NB4 (cell line): ENCODE results near the gene APCDD1L.

ENCODE experiments used
- DNase-seq: peaks from one replicate; pipeline ENCODE4 v3.0.0; 2010; ENCODE audit warnings: low read depth
- H3K4me3 ChIP-seq: one replicate; pipeline ENCODE4 v1.5.1; 2011; ENCODE audit warnings: mild to moderate bottlenecking, low read depth, low read length, moderate library complexity
- MYC ChIP-seq: IDR thresholded peaks from 2 replicates; pipeline ENCODE4 v1.6.1; 2011; ENCODE audit warnings: low read depth, low read length
- POLR2A ChIP-seq: IDR thresholded peaks from 2 replicates; pipeline ENCODE4 v1.6.1; 2011; ENCODE audit warnings: mild to moderate bottlenecking; ENCODE audit not compliant: insufficient read length; ENCODE audit errors: extremely low read depth
- TF ChIP-seq, protein P1 (sequence below): IDR thresholded peaks from 2 replicates; pipeline ENCODE4 v1.6.1; 2011; ENCODE audit warnings: low read depth, low read length
- TF ChIP-seq, protein P2 (sequence below): IDR thresholded peaks from one replicate; pipeline ENCODE4 v1.5.1; 2012; ENCODE audit warnings: low read depth, low read length

The APCDD1L gene

DNA sequence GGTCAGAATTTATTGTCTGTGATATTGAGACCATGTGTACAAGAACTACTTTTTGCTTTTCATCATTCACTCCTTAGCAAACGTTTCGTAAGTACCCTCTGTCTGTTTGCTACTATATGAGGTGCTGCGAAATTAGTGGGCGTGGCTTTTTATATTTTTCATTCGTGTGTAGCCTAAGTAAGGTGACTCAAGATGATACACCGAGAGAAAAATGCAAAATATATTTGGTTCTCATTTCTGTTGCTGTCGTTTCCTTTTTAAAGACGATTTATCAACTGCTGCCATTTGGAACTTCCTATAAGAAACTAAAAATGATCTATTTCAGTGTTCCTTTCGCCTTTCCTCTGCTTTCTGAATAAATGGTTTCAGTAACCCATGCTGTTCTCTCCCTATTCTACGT lies 64.9 kb downstream of the APCDD1L start:
- H3K4me3 ChIP-seq = no peak overlapping the region
- DNase-seq = no peak
- TF ChIP-seq, protein P1, sequence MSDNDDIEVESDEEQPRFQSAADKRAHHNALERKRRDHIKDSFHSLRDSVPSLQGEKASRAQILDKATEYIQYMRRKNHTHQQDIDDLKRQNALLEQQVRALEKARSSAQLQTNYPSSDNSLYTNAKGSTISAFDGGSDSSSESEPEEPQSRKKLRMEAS = no peak
- TF ChIP-seq MYC (no peak), POLR2A (no peak)
- TF ChIP-seq, protein P2, sequence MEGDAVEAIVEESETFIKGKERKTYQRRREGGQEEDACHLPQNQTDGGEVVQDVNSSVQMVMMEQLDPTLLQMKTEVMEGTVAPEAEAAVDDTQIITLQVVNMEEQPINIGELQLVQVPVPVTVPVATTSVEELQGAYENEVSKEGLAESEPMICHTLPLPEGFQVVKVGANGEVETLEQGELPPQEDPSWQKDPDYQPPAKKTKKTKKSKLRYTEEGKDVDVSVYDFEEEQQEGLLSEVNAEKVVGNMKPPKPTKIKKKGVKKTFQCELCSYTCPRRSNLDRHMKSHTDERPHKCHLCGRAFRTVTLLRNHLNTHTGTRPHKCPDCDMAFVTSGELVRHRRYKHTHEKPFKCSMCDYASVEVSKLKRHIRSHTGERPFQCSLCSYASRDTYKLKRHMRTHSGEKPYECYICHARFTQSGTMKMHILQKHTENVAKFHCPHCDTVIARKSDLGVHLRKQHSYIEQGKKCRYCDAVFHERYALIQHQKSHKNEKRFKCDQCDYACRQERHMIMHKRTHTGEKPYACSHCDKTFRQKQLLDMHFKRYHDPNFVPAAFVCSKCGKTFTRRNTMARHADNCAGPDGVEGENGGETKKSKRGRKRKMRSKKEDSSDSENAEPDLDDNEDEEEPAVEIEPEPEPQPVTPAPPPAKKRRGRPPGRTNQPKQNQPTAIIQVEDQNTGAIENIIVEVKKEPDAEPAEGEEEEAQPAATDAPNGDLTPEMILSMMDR = no peak

DNA sequence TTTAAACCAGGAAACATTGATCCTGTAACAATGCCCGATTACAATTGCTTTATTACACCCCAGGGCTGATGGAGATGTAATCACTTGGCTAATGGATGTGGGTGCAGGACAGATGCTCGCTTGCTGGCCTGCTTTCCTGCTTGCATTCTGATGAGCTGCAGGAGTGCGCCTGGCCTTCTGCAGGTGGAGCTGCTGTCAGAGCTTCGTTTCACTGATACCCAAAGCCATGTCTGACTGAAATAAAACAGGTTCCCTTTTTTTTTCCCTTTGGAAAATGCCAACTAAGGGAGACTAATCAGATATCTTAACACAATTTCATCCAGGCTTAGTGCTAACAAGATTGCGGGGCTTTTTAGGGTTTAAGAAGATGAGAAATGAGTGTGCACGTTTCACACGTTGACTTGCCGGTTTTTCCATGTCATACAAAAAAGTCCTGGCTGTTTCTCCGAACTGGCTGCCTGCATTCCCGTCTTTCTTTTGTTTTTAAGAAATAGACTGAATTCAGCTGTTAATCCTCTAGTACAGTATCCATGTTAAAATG lies 65.4 kb downstream of the APCDD1L start:
- H3K4me3 ChIP-seq = no peak overlapping the region
- no peak for TF ChIP-seq MYC
- TF ChIP-seq, protein P2 = no peak
- TF ChIP-seq, protein P1 = no peak
- TF ChIP-seq POLR2A = no peak
- no peak for DNase-seq

DNA sequence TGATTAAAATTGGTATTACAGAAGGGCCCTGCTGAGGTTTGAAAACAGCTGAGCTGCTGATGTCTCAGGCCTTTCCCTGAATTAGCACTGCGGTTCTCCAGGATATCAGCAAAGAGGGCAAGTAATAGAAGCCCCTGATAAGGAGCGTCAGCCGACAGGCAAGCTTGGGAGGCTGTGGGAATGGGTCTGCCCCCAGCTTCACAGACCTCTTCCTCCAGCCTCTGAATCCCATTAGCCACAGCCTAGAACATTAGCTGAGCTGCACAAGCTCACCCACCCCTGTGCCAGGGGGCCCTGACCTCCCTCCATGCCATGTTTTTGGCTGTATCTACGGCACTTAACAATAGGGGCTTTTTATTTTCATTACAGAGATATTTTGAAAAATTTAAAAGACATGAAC lies 66.2 kb downstream of the APCDD1L start:
- TF ChIP-seq POLR2A (no peak), MYC (no peak)
- no peak overlapping the region for H3K4me3 ChIP-seq
- no peak for DNase-seq

DNA sequence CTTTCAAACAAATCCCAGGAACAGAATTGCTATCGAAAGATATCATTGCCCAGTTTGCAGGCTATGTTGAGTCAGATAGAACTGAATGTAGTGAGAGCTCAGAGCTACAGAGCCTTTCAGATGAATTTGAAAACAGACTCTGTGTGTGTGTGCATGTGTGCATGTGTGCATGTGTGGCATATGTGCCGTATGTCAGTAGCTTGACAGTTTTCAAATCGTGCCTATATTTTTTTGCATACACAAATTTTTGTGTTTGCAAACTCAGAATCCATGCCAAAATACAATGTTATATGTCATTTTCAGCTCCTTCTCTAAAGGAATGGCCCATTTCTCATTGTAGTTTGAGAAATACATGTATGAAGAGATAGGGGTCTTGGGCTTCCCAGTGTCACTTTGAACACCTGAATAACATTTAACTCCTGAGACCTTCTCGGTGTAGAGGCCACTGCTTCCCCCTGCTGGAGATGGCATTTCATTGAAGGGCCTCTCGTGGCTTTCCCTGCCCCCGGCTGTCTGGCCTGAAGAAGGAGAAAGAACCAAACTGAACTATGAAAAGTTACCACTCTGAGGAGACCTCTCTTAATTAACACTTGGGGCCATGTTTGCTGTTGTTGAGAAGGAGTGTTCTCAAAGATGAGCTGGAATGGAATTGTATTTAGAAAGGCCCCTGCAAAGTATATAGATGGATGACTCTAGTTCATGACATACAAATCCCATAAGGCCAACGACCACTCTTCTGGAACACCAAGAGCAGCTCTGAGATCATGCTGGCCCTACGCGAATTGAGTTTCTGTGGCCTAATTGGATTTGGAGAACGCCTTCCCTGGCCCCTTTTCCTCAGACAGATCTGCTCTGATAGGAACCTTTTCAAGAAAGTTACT lies 67.4 kb downstream of the APCDD1L start:
- DNase-seq = peak; percentile 57
- TF ChIP-seq POLR2A (no peak), MYC (no peak)
- TF ChIP-seq, protein P2 = peak; percentile 42
- TF ChIP-seq, protein P1 = no peak
- no peak overlapping the region for H3K4me3 ChIP-seq

DNA sequence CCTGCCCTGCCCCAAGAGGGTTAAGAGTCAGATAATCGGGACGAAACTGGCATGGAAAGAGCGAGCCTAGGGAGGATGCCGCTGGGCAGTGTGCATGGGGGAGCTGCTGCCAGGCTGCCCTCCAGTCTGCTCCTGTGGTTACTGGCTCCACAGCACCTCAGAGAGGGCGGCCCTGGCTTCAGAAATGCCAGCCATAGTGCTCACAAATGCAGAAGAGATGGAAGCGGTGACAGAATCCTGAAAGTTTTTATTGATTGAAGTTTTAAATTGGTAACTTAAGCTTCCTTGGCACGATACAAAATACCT lies 68.3 kb downstream of the APCDD1L start:
- no peak overlapping the region for H3K4me3 ChIP-seq
- no peak for DNase-seq
- TF ChIP-seq POLR2A = no peak
- TF ChIP-seq, protein P2 = no peak
- TF ChIP-seq, protein P1 = no peak
- no peak for TF ChIP-seq MYC

DNA sequence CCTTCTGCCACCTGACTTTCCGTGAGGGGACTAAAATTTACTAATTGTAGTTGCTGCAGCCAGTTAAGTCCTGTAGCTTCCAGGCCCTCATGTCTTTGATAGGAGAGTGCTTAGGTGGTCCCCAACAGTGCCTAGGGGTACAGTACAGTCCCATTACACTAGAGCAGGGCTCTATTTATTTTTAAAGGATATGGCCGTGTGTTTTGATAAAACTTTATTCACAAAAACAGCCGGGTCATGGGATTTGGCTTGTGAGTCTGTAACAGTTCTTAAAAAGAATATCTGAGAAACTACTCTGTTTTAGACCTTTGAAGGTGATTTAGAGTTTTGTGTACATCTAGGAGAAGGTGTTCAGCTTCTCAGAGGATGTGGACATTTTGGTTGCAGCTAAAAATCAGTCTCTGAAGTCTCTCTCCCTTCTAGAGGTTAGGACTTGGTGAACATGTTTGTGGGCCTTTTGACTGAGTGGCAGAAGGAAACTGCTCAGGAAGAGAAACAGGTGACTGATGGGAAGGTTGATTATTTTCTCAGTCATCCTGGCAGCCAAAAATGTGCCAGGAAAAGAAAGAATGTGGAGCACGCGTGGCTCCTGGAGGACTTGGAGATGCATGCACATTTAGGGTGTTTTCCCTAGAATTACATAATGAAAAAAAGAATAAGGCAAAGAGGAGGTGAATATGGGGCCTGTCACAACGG lies 68.8 kb downstream of the APCDD1L start:
- no peak for DNase-seq
- TF ChIP-seq MYC (no peak), POLR2A (no peak)
- TF ChIP-seq, protein P1 = no peak
- TF ChIP-seq, protein P2 = no peak
- H3K4me3 ChIP-seq = no peak overlapping the region
